ENCODE data around the gene ZMYM2.

Gene ZMYM2

DNA sequence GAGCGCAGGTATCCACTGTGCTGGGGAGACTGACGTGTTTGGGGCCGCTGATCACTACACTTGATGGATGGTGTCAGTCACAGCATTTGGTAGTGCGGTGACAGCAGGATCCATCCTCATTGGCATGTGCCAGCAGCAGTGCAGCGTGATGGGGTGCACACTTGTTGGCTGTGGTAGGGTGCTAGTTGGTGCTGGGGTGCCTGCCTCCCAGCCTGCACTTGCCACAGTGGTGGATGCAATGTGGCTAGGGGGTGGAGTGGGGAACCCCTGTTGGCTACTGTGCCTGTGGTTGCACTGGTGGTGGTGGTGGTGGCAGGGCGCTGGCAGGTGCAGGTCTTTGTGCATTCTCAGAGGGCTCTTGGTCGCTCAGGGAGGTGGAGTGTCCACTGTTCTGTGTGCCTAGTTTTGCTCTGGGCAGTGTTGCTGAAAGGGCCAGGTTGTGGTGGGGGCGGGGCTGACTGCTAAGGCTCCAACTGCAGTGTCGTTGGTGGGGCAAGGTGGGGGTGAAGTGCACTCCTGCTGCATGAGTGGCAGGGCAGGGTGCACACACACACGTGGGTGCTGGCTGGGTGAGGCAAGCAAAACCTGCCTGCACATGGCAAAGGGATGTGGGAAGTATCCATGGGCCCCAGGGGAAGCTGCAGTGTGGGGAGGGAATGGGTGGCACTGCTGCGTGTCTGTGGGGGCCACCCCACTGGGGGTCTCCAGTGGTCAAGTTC is 84.8 kb downstream of the ZMYM2 start:
- Histone ChIP-seq H3K9ac (ENCODE audit: low read length) (no peak overlapping the region), H3K4me1 (ENCODE audit: low read length) (no peaks in the 10 kb centered on the region; the same call in 1 of the 2 replicates), H3K36me3 (replicated peaks; ENCODE audit: low read depth, low read length) (peaks cover 37% of the 10 kb centered on the region), H3K79me2 (ENCODE audit: low read length) (peaks cover 53% of the 10 kb centered on the region), H2AFZ (ENCODE audit: low read depth, low read length) (no peak overlapping the region), H4K20me1 (ENCODE audit: insufficient read depth, low read length) (peaks cover 61% of the 10 kb centered on the region), H3K27me3 (ENCODE audit: low read depth, low read length) (no peaks in the 10 kb centered on the region), H3K27ac (ENCODE audit: low read length) (no peak overlapping the region), H3K4me2 (ENCODE audit: low read length) (no peak overlapping the region), H3K4me3 (ENCODE audit: low read length) (no peak overlapping the region), H3K9me3 (ENCODE audit: insufficient read depth, low read length) (no peaks in the 10 kb centered on the region)
- TF ChIP-seq, protein P1, sequence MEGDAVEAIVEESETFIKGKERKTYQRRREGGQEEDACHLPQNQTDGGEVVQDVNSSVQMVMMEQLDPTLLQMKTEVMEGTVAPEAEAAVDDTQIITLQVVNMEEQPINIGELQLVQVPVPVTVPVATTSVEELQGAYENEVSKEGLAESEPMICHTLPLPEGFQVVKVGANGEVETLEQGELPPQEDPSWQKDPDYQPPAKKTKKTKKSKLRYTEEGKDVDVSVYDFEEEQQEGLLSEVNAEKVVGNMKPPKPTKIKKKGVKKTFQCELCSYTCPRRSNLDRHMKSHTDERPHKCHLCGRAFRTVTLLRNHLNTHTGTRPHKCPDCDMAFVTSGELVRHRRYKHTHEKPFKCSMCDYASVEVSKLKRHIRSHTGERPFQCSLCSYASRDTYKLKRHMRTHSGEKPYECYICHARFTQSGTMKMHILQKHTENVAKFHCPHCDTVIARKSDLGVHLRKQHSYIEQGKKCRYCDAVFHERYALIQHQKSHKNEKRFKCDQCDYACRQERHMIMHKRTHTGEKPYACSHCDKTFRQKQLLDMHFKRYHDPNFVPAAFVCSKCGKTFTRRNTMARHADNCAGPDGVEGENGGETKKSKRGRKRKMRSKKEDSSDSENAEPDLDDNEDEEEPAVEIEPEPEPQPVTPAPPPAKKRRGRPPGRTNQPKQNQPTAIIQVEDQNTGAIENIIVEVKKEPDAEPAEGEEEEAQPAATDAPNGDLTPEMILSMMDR (IDR thresholded peaks at IDR 0.05; ENCODE audit: low read depth, low read length), result no peak
- no peak for TF ChIP-seq EZH2phosphoT487 (IDR thresholded peaks at IDR 0.05; ENCODE audit: low read depth)

DNA sequence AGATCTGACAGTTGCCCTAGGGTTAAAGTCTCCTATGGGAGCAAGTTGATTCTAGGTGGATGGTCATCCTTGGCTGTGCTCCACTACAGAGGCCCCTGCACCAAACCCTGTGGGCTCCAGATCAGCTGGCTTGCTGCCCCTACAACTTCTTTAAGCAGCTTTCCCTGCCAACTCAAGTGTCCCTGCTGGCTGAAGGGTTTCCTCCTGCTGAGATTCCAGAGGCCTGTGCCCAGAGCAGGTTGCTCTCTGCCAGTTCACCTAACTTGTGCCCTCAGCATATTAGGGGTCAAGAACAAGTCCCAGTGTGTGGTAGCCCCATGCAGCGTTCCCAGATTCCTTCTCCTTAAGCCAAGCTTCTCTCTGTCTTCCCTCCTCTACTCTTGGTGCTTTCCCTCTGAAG is 85.6 kb downstream of the ZMYM2 start:
- Histone ChIP-seq H4K20me1 (ENCODE audit: insufficient read depth, low read length) (peaks cover 61% of the 10 kb centered on the region), H3K27me3 (ENCODE audit: low read depth, low read length) (no peaks in the 10 kb centered on the region), H3K9me3 (ENCODE audit: insufficient read depth, low read length) (no peaks in the 10 kb centered on the region), H2AFZ (ENCODE audit: low read depth, low read length) (no peak overlapping the region), H3K4me3 (ENCODE audit: low read length) (no peak overlapping the region), H3K27ac (ENCODE audit: low read length) (no peak overlapping the region), H3K9ac (ENCODE audit: low read length) (no peak overlapping the region), H3K36me3 (replicated peaks; ENCODE audit: low read depth, low read length) (peaks cover 35% of the 10 kb centered on the region), H3K79me2 (ENCODE audit: low read length) (peaks cover 48% of the 10 kb centered on the region), H3K4me1 (ENCODE audit: low read length) (peaks cover 4% of the 10 kb centered on the region), H3K4me2 (ENCODE audit: low read length) (no peak overlapping the region)
- TF ChIP-seq EZH2phosphoT487 (IDR thresholded peaks at IDR 0.05; ENCODE audit: low read depth), result no peak
- TF ChIP-seq, protein P1 (IDR thresholded peaks at IDR 0.05; ENCODE audit: low read depth, low read length), result no peak

DNA sequence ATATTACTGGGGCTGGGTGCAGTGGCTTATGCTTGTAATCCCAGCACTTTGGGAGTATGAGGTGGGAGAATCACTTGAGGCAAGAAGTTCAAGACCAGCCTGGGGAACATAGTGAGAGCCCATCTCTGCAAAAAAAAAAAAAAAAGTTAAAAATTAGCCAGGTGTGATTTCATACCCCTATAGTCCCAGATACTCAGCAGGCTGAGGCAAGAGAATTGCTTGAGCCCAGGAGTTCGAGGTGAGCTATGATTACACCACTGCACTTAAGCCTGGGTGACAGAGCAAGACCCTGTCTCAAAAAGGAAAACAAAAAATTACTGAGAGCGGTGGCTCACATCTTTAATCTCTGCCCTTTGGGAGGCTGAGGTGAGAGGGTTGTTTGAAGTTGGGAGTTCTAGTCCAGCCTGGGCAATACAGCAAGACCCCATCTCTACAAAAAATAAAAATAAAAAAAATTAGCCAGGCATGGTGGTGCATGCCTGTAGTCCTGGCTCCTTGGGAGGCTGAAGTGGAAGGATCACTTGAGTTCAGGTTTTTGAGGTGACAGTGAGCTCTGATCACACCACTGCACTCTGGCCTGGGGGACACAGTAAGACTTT is 87.5 kb downstream of the ZMYM2 start:
- TF ChIP-seq, protein P1 (IDR thresholded peaks at IDR 0.05; ENCODE audit: low read depth, low read length), result no peak
- TF ChIP-seq EZH2phosphoT487 (IDR thresholded peaks at IDR 0.05; ENCODE audit: low read depth), result no peak
- Histone ChIP-seq H3K79me2 (ENCODE audit: low read length) (peaks cover 33% of the 10 kb centered on the region), H2AFZ (ENCODE audit: low read depth, low read length) (no peak overlapping the region), H3K36me3 (replicated peaks; ENCODE audit: low read depth, low read length) (peaks cover 34% of the 10 kb centered on the region), H3K27me3 (ENCODE audit: low read depth, low read length) (no peaks in the 10 kb centered on the region), H3K4me1 (ENCODE audit: low read length) (peaks cover 16% of the 10 kb centered on the region), H3K9ac (ENCODE audit: low read length) (no peak overlapping the region), H3K4me3 (ENCODE audit: low read length) (no peak overlapping the region), H3K27ac (ENCODE audit: low read length) (no peak overlapping the region), H4K20me1 (ENCODE audit: insufficient read depth, low read length) (peaks cover 62% of the 10 kb centered on the region), H3K4me2 (ENCODE audit: low read length) (no peak overlapping the region), H3K9me3 (ENCODE audit: insufficient read depth, low read length) (no peaks in the 10 kb centered on the region)

Data from OCI-LY3 (cell line).